Naive thymus-derived CD4-positive, alpha-beta T cell (primary cell): Measurements from ENCODE around the gene AGAP2. TPM values are rescaled to one million over a fixed set of nuclear protein-coding genes. Genes with fewer than 3 reads are reported as not detected.

Experiments used
- ATAC-seq: fragments of 150-1000 bp; cut with Tn5 transposase; 2 replicates; pipeline ENCODE4 v1.10.0; 2021; ENCODE audit warnings: mild to moderate bottlenecking, moderate library complexity
- CTCF ChIA-PET: fragments of 350-600 bp; sonication (Branson Sonifier 250); formaldehyde crosslinking; loops from one replicate; lab custom pipeline; 2021; ENCODE audit warnings: antibody characterized with exemption; lab: Charles Lee
- POLR2A ChIA-PET: fragments of 350-600 bp; sonication (Branson Sonifier 250); formaldehyde crosslinking; loops from one replicate; lab custom pipeline; 2021; ENCODE audit warnings: antibody characterized with exemption, inconsistent platforms; lab: Charles Lee
- DNase-seq, 9 donors: peaks; one replicate each; pipeline versions ENCODE4 v3.0.0 to v3.0.0-alpha.2; 2020 to 2022; ENCODE audit warnings: mixed read lengths in 1 of 9
- H3K27ac ChIP-seq: one replicate; pipeline ENCODE4 v1.7.0; 2013; ENCODE audit warnings: mild to moderate bottlenecking, low read depth, low read length, moderate library complexity
- H3K27me3 ChIP-seq, 2 donors: one replicate each; pipeline ENCODE4 v1.7.0; 2013; ENCODE audit warnings: low read length in 2 of 2, mild to moderate bottlenecking in 2 of 2, moderate library complexity in 2 of 2; ENCODE audit not compliant: control insufficient read depth in 2 of 2, insufficient read depth in 2 of 2
- H3K36me3 ChIP-seq, 3 experiments: 1 replicate in 2 of 3; 2 replicates in 1 of 3; pipeline ENCODE4 v1.7.0; 2013; ENCODE audit warnings: low read length in 3 of 3, mild to moderate bottlenecking in 3 of 3, moderate library complexity in 1 of 3; ENCODE audit not compliant: insufficient read depth in 3 of 3, control insufficient read depth in 2 of 3
- H3K4me1 ChIP-seq, 2 donors: one replicate each; pipeline ENCODE4 v1.7.0; 2013; ENCODE audit warnings: low read length in 2 of 2, mild to moderate bottlenecking in 2 of 2, moderate library complexity in 1 of 2; ENCODE audit not compliant: control insufficient read depth in 2 of 2, insufficient read depth in 2 of 2
- H3K4me3 ChIP-seq: 2 replicates; pipeline ENCODE4 v1.7.0; 2013; ENCODE audit warnings: mild to moderate bottlenecking, low read length
- H3K9me3 ChIP-seq, 3 experiments: 1 replicate in 2 of 3; 2 replicates in 1 of 3; pipeline ENCODE4 v1.7.0; 2013; ENCODE audit warnings: low read length in 3 of 3; ENCODE audit not compliant: control insufficient read depth in 2 of 3
- H3K27ac Mint-ChIP-seq, 9 donors: one replicate each; pipeline ENCODE4 v1.8.0; 2020 to 2022; ENCODE audit warnings: mixed read lengths in 9 of 9, mild to moderate bottlenecking in 8 of 9, moderate library complexity in 5 of 9, inconsistent platforms in 2 of 9
- H3K27me3 Mint-ChIP-seq, 5 donors: one replicate each; pipeline ENCODE4 v1.8.0; 2021 to 2022; ENCODE audit warnings: mixed read lengths in 5 of 5, mild to moderate bottlenecking in 1 of 5
- H3K36me3 Mint-ChIP-seq, 5 donors: one replicate each; pipeline ENCODE4 v1.8.0; 2020 to 2022; ENCODE audit warnings: mixed read lengths in 5 of 5, mild to moderate bottlenecking in 3 of 5, inconsistent platforms in 1 of 5
- H3K4me1 Mint-ChIP-seq, 7 donors: one replicate each; pipeline ENCODE4 v1.8.0; 2020 to 2022; ENCODE audit warnings: mixed read lengths in 7 of 7, mild to moderate bottlenecking in 3 of 7, inconsistent platforms in 1 of 7
- H3K4me3 Mint-ChIP-seq, 10 donors: one replicate each; pipeline ENCODE4 v1.8.0; 2020 to 2022; ENCODE audit warnings: mild to moderate bottlenecking in 10 of 10, mixed read lengths in 10 of 10, moderate library complexity in 6 of 10, inconsistent platforms in 2 of 10
- H3K9me3 Mint-ChIP-seq, 11 donors: one replicate each; pipeline ENCODE4 v1.8.0; 2020 to 2022; ENCODE audit warnings: mixed read lengths in 11 of 11, mild to moderate bottlenecking in 4 of 11, inconsistent platforms in 1 of 11, moderate library complexity in 1 of 11
- intact Hi-C, 2 donors: fragments of 100-400 bp; cut with micrococcal nuclease; formaldehyde crosslinking; loops; one replicate each; pipeline ENCODE4 v1.15.1; 2023
- polyA plus RNA-seq, 2 donors: library from polyadenylated mRNA; unstranded; fragments of 300-500 nt; fragmentation: Illumina TruSeq; gene quantifications; one replicate each; pipeline ENCODE4 v1.2.3, GENCODE V29; 2021
- total RNA-seq, 6 experiments: library from RNA in 5 of 6; stranded (reverse) in 5 of 6; gene quantifications; 1 replicate in 5 of 6; 2 replicates in 1 of 6; pipeline ENCODE4 v1.2.3 and lab custom pipeline; 2021 to 2026

AGAP2 gene
- total and polyA plus RNA-seq, 7 experiments from 2014 or later = 3.0 to 66.7 (median 41.3) TPM

DNA sequence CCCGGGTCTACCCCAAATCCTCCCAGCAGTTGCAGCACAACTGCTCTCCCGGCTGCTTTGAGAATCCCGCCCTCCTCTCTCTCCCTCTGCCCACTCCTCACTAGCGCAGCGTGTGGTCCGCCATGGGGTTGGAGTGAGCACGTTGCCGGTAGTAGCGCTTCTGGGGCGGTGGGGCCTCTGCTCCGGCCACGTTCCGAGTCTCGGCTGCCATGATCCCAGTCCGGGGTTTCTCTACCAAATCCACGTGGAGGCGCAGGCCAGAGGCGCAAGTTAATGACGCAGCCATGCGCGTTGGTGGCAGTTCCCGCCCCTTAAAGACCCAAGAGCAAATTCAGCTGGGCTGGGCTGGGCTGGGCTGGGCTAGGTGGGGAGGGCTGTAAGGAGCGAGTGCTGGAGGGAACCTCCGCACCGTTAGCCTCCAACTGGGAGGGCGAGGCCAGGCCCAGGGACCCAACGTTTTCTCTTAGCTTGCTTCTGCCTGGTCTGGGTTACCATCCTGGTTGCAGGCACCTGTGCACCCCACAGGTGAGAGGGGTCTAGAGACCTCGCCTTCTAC is 33.4 kb upstream of the AGAP2 start, which contains the start of gene METTL1:
METTL1 (minus strand) TSS at position 233 of the 556 bp plus-strand sequence; CDS start at position 211, 22 bp downstream.
- intact Hi-C loops = loop anchor here (1.0 kb wide), 7 partner anchors 10 to 1304 kb away; partner anchors contain the start of genes TSFM (in 2 of the 2), ATP23 (in 1 of the 2), CDK4 (in 1 of the 2) and GLI1 (in 1 of the 2)
- Histone ChIP-seq H3K4me3 (peak within 1 kb of the TSS; percentile 99), H3K4me1 (peaks cover 6 to 12% of the 10 kb centered on the region in 2 donors), H3K9me3 (no peaks in the 10 kb centered on the region), H3K27me3 (no peaks in the 10 kb centered on the region), H3K27ac (peak within 1 kb of the TSS; percentile 90), H3K36me3 (peaks cover 0 to 18% (median 0%) of the 10 kb centered on the region in 3 experiments)
- Mint-ChIP-seq H3K4me3 (peak within 1 kb of the TSS; percentile 88 to 97 (median 94)), H3K36me3 (peaks cover 0 to 14% (median 5%) of the 10 kb centered on the region in 5 donors), H3K9me3 (no peaks in the 10 kb centered on the region), H3K27me3 (peaks cover 0 to 3% (median under 1%) of the 10 kb centered on the region in 5 donors), H3K27ac (peak within 1 kb of the TSS; percentile 74 to 98 (median 97)), H3K4me1 (peaks cover 20 to 34% (median 25%) of the 10 kb centered on the region in 7 donors)
- DNase-seq = peak; percentile 70 to 91 (median 86)
- peak; percentile 92 for ATAC-seq
- ChIA-PET POLR2A (interaction anchor here (0.7 to 1.3 kb wide), 6 partner anchors 9 to 125 kb away, joined by 3 to 7 read pairs (median 3); no protein-coding TSS in a partner anchor), CTCF (interaction anchor here (0.6 to 1.8 kb wide), 5 partner anchors 10 to 129 kb away, joined by 3 to 10 read pairs (median 8); partner anchors contain the start of genes TSFM and TSPAN31)

DNA sequence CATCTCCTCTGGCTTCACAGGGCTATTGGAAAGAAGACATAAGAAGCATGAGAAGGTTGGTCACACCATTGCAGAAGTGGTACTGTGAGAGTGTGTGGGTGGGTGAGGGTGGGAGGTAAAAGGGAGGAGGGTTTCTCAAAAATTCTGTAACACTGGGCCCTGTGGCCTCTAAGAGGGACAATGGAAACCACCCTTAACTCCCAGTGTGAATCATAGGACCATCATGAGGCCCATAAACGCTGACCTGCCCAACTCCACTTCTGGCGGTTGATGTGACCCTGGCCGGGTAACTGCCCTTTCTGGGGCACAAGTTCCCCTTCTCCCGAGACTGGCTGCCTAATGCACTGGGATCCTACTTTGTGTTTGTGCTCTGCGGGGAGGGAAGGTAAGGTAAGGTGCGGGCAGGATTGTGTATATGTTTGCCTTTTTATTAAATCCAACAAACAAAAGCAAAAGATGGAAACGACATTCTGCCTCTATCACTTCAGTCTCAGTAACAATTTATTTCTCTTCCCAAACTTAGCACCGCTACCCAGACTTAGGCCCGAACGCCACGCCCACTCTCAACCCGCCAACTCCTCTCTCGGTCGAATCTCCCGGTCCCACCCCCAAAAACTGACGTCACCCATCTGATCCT is 32.8 kb upstream of the AGAP2 start:
- Histone ChIP-seq H3K4me1 (peaks cover 6 to 18% of the 10 kb centered on the region in 2 donors), H3K27ac (peak overlapping the region; percentile 90), H3K27me3 (peaks cover 0 to 2% of the 10 kb centered on the region in 2 donors), H3K36me3 (peaks cover 0 to 18% (median 0%) of the 10 kb centered on the region in 3 experiments), H3K9me3 (no peaks in the 10 kb centered on the region), H3K4me3 (peak overlapping the region; percentile 99)
- ATAC-seq (peak; percentile 78), DNase-seq (peak in 2 of 9 donors; percentile 84 to 88)
- Mint-ChIP-seq H3K27ac (peak overlapping the region; percentile 74 to 98 (median 97)), H3K4me3 (peak overlapping the region; percentile 88 to 97 (median 94)), H3K36me3 (peaks cover 0 to 14% (median 5%) of the 10 kb centered on the region in 5 donors), H3K4me1 (peaks cover 24 to 40% (median 30%) of the 10 kb centered on the region in 7 donors), H3K9me3 (no peaks in the 10 kb centered on the region), H3K27me3 (peaks cover 0 to 7% (median 7%) of the 10 kb centered on the region in 5 donors)
- intact Hi-C loops = no loop called here
- CTCF ChIA-PET = interaction anchor here (1.2 to 1.8 kb wide), 2 partner anchors 15 to 26 kb away, joined by 4 to 8 read pairs; partner anchors contain the start of gene TSPAN31
- POLR2A ChIA-PET = interaction anchor here (0.9 to 1.3 kb wide), 3 partner anchors 9 to 71 kb away, joined by 3 to 7 read pairs (median 5); no protein-coding TSS in a partner anchor

DNA sequence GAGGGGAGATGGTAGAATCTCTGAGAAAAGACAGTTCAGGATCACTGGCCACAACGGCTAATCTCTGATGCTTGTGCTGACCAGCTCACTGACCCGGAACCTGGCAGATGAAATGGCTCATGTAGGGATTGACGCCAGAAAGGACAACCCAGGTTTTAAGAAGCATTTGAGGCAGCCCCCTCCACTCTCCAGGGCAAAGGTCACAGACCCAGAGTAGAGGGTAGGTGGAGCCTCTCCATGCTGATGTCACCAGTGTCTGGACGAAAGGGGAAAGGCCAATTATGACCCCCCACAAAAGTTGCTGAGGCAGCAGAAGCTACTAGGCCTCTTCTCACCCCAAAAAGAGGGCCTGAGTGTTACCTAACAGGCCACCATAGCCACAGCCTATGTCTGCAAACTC is 32.2 kb upstream of the AGAP2 start:
- intact Hi-C loops = no loop called here
- ATAC-seq (no peak), DNase-seq (no peak)
- Mint-ChIP-seq H3K4me1 (peaks cover 23 to 40% (median 31%) of the 10 kb centered on the region in 7 donors), H3K4me3 (peak overlapping the region in 9 of 10 donors; percentile 37 to 97 (median 67)), H3K27me3 (peaks cover 0 to 12% (median 9%) of the 10 kb centered on the region in 5 donors), H3K36me3 (peaks cover 0 to 12% (median 5%) of the 10 kb centered on the region in 5 donors), H3K27ac (peak overlapping the region in 2 of 9 donors; percentile 23 to 48), H3K9me3 (no peaks in the 10 kb centered on the region)
- ChIA-PET CTCF (no interaction called here), POLR2A (no interaction called here)
- Histone ChIP-seq H3K27me3 (peaks cover 0 to 5% of the 10 kb centered on the region in 2 donors), H3K27ac (peak overlapping the region; percentile 90), H3K36me3 (peaks cover 0 to 18% (median 0%) of the 10 kb centered on the region in 3 experiments), H3K4me3 (no peak overlapping the region), H3K9me3 (no peaks in the 10 kb centered on the region), H3K4me1 (peaks cover 8 to 24% of the 10 kb centered on the region in 2 donors)

DNA sequence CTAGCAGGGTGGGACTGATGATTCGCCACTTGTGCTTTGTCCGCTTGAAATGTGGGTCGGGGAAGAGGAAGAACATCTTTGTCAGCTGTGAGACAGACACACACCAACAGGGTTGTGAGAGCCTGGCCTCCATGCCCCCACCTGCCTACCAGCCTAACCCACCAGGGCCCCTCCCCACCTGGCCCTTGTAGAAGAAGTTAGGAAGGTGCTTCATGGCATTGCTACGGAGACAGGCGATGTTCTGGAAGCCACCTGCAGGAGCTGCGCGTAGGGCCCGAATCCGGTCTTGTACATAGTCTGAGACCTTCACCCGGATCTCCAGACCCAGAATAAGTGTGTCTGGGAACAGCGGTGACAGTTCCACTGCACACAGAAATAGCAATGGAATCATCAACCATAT is 31.1 kb upstream of the AGAP2 start:
- Mint-ChIP-seq H3K9me3 (no peaks in the 10 kb centered on the region), H3K27ac (peak overlapping the region in 1 of 9 donors; percentile 51), H3K36me3 (peaks cover 0 to 11% (median 5%) of the 10 kb centered on the region in 5 donors), H3K4me3 (peak overlapping the region in 5 of 10 donors; percentile 21 to 90 (median 62)), H3K4me1 (peaks cover 29 to 51% (median 40%) of the 10 kb centered on the region in 7 donors), H3K27me3 (peaks cover 4 to 17% (median 10%) of the 10 kb centered on the region in 5 donors)
- no peak overlapping the region for H3K4me3 ChIP-seq
- peaks cover 19 to 31% of the 10 kb centered on the region in 2 donors for H3K4me1 ChIP-seq
- H3K27ac ChIP-seq = no peak overlapping the region
- ChIA-PET POLR2A (no interaction called here), CTCF (no interaction called here)
- no peaks in the 10 kb centered on the region for H3K9me3 ChIP-seq
- intact Hi-C loops = no loop called here
- peaks cover 0 to 7% of the 10 kb centered on the region in 2 donors for H3K27me3 ChIP-seq
- ATAC-seq (no peak), DNase-seq (no peak)
- peaks cover 0 to 18% (median 0%) of the 10 kb centered on the region in 3 experiments for H3K36me3 ChIP-seq

DNA sequence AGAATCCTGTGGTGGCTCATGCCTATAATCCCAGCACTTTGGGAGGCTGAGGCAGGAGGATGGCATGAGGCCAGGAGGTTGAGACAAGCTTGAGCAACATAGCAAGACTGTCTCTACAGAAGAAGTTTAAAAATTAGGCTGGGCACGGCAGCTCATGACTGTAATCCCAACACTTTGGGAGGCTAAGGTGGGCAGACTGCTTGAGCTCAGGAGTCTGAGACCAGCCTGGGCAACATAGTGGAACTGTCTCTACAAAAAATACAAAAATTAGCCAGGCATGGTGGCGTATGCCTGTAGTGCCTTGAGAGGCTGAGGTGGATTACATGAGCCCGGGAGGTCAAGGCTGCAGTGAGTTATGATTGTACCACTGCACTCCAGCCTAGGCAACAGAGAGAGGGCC is 29.3 kb upstream of the AGAP2 start:
- POLR2A ChIA-PET = interaction anchor here (1.1 to 1.2 kb wide), 2 partner anchors 11 to 13 kb away, joined by 3 to 4 read pairs; partner anchors contain the start of gene MARCHF9
- CTCF ChIA-PET = interaction anchor here (0.6 to 3.5 kb wide), 4 partner anchors 9 to 126 kb away, joined by 4 to 14 read pairs (median 5); no protein-coding TSS in a partner anchor
- no peaks in the 10 kb centered on the region for H3K9me3 ChIP-seq
- Mint-ChIP-seq H3K4me3 (peak overlapping the region in 1 of 10 donors; percentile 17), H3K27me3 (peaks cover 9 to 27% (median 17%) of the 10 kb centered on the region in 5 donors), H3K36me3 (peaks cover 0 to 11% (median 5%) of the 10 kb centered on the region in 5 donors), H3K27ac (no peak overlapping the region), H3K4me1 (peaks cover 28 to 52% (median 44%) of the 10 kb centered on the region in 7 donors), H3K9me3 (no peaks in the 10 kb centered on the region)
- intact Hi-C loops = no loop called here
- H3K27me3 ChIP-seq = peaks cover 0 to 12% of the 10 kb centered on the region in 2 donors
- H3K4me1 ChIP-seq = peaks cover 21 to 36% of the 10 kb centered on the region in 2 donors
- H3K27ac ChIP-seq = no peak overlapping the region
- ATAC-seq = no peak
- no peak overlapping the region for H3K4me3 ChIP-seq
- H3K36me3 ChIP-seq = peaks cover 0 to 18% (median 0%) of the 10 kb centered on the region in 3 experiments
- DNase-seq = no peak

DNA sequence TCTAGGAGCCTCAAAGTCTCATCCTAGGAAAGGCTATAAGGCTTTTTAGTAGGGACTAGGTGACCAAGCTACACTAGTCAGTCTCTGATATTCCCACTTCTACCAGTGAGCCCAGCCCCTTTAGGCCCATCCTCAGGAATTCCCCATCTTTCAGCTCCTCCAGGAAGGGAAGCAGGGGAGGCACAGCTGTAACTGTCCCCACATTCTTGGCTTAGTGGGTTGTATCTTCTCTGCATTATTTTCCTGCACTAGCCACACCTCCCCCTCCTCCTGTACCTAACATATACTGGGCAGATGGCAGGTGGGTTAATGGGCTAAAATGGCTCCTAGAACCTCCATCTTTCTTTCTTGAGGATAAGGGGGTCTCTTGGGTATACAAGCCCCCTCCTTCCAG is 28.8 kb upstream of the AGAP2 start:
- POLR2A ChIA-PET = interaction anchor here (1.1 to 1.2 kb wide), 3 partner anchors 11 to 26 kb away, joined by 3 to 4 read pairs (median 4); partner anchors contain the start of gene MARCHF9
- Histone ChIP-seq H3K36me3 (peaks cover 0 to 18% (median 0%) of the 10 kb centered on the region in 3 experiments), H3K27me3 (peaks cover 0 to 12% of the 10 kb centered on the region in 2 donors), H3K9me3 (no peaks in the 10 kb centered on the region), H3K4me1 (peaks cover 21 to 36% of the 10 kb centered on the region in 2 donors), H3K4me3 (no peak overlapping the region), H3K27ac (no peak overlapping the region)
- Mint-ChIP-seq H3K9me3 (no peaks in the 10 kb centered on the region), H3K4me3 (peak overlapping the region in 3 of 10 donors; percentile 43 to 91 (median 79)), H3K36me3 (peaks cover 0 to 11% (median 5%) of the 10 kb centered on the region in 5 donors), H3K27me3 (peaks cover 9 to 27% (median 17%) of the 10 kb centered on the region in 5 donors), H3K4me1 (peaks cover 27 to 50% (median 42%) of the 10 kb centered on the region in 7 donors), H3K27ac (no peak overlapping the region)
- intact Hi-C loops = no loop called here
- CTCF ChIA-PET = interaction anchor here (0.6 to 3.5 kb wide), 4 partner anchors 11 to 127 kb away, joined by 3 to 14 read pairs (median 4); no protein-coding TSS in a partner anchor
- no peak for ATAC-seq
- no peak for DNase-seq
